ENCODE results near the gene GRK4. TPM values are rescaled to one million over a fixed set of nuclear protein-coding genes. Genes with fewer than 3 reads are reported as not detected.

GRK4 gene
- total RNA-seq, 1 experiment from 2014 or later, result 4.2 TPM

DNA sequence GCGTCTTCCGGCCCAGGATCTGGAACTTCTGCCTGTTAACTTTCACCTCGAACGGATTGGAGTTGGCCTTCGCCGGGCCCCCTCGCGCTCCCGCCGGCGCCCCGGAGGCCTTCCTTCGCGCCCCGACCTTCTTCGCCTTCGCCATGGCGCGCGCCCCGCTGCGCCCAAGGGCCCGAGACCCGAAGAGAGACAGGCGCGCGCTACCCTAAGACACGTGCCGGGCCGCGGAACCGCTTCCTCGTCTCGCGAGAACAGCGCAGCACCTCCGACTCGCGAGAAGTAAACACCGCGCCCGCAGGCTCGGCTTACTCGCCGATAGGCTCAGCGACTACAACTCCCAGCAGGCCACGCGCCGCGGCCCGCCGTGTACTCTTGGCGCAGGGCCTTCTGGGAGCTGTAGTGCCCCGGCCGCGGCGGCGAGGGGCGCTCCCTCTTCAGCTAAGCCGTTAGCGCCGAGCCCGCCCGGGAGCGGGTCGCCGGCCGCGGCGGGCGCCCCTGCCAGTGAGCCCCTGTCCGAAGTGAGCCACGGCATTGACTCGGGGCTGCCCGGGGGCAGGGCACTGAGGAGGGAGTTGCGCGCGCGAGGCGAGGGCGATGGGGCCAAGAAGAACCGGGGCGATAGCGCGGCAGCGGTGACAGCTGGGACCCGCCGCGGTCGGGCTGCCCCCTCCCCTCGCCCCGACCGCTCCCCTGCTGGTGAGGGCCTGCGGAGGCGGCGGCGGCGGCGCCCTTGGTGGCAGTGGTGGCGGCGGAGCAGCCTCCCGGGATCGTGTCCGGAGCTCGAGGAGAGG lies at the start of gene GRK4, which contains the start of gene NOP14 (continued):
- TF ChIP-seq, protein P1, sequence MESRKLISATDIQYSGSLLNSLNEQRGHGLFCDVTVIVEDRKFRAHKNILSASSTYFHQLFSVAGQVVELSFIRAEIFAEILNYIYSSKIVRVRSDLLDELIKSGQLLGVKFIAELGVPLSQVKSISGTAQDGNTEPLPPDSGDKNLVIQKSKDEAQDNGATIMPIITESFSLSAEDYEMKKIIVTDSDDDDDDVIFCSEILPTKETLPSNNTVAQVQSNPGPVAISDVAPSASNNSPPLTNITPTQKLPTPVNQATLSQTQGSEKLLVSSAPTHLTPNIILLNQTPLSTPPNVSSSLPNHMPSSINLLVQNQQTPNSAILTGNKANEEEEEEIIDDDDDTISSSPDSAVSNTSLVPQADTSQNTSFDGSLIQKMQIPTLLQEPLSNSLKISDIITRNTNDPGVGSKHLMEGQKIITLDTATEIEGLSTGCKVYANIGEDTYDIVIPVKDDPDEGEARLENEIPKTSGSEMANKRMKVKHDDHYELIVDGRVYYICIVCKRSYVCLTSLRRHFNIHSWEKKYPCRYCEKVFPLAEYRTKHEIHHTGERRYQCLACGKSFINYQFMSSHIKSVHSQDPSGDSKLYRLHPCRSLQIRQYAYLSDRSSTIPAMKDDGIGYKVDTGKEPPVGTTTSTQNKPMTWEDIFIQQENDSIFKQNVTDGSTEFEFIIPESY (IDR thresholded peaks at IDR 0.05; ENCODE audit: extremely low read depth, insufficient replicate concordance, low read length), result peak; percentile 100
- peak; percentile 72; the same call in 1 of the 2 replicates for TF ChIP-seq SP1 (IDR thresholded peaks at IDR 0.05; ENCODE audit: low read depth)
- TF ChIP-seq CEBPB (IDR thresholded peaks at IDR 0.05; ENCODE audit: low read depth), result no peak

DNA sequence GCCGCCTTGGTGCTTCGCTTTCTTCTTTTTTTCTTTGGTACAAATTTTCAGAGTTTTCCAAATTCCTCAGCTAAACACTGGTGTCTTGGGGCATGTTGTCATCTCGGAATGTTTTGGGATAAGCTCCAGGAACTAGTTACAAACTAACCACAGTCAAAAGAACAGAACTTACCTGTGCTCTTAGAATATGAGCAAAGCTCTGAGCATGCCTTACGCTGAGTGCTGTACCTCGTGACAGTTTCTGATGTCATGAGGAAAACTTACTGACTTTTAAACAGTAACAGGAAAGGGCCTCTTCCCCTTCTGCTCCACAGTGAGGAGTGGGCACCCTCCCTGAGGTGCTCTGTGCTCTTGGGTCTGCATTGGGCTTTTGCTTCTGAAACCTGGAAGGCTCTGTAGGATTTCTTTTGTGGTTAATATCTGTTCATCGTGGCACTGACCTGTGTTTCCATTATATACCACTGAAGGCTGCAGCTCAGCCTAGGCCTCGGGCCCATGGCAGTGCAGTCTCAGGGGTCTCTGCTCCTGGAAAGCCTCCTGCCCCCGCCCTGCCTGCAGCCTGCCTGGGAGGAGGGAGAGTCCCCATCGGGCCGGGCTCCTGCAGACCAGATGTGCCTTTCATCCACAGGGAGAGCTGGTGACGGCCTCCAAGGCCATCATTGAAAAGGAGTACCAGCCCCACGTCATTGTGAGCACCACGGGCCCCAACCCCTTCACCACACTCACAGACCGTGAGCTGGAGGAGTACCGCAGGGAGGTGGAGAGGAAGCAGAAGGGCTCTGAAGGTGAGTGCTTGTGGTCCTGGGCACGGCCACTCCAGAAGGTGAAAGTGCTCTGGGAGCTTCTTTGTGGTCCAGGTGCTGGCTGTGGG lies 48.9 kb upstream of the GRK4 start:
- intact Hi-C loops (cut with micrococcal nuclease), result no loop called here
- H3K4me2 ChIP-seq (ENCODE audit: low read length), result no peak overlapping the region
- RAD21 ChIA-PET (ENCODE audit: low non-redundant PET in 1 of 2, low total read pairs in 2 of 2, uncharacterized antibody in 2 of 2, unreplicated experiment in 2 of 2), result no interaction called here
- no peak overlapping the region for H3K27ac ChIP-seq (ENCODE audit: low read depth, low read length)
- no peaks in the 10 kb centered on the region for H3K9me2 ChIP-seq (ENCODE audit: insufficient read depth)
- no peaks in the 10 kb centered on the region for H3K9me3 ChIP-seq (ENCODE audit: control insufficient read depth in 1 of 2, insufficient read depth in 1 of 2, low read depth in 1 of 2, low read length in 2 of 2)
- no peaks in the 10 kb centered on the region for H3K4me1 ChIP-seq (ENCODE audit: control insufficient read depth in 1 of 2, insufficient read depth in 2 of 2, low read length in 2 of 2)
- CTCF ChIA-PET, result no interaction called here
- H3K9ac ChIP-seq (ENCODE audit: low read length), result no peak overlapping the region
- no peaks in the 10 kb centered on the region for H4K20me1 ChIP-seq (ENCODE audit: insufficient read depth)
- POLR2A ChIA-PET, result no interaction called here
- no peak for ATAC-seq
- no peaks in the 10 kb centered on the region for H3K79me2 ChIP-seq (ENCODE audit: insufficient read depth, low read length)
- DNase-seq (ENCODE audit: low read depth, low spot score), result no peak
- H3K27me3 ChIP-seq (ENCODE audit: insufficient read depth, low read length), result no peaks in the 10 kb centered on the region
- peaks cover 5 to 11% of the 10 kb centered on the region in 2 experiments; a peak in 3 of 4 replicates for H3K36me3 ChIP-seq (ENCODE audit: control insufficient read depth in 1 of 2, insufficient read depth in 2 of 2, low read length in 2 of 2)
- BruUV-seq (replicated peaks), result no TSS peak
- no peak overlapping the region for H3K4me3 ChIP-seq (replicated peaks in 1 of 2; ENCODE audit: low read depth in 1 of 2, low read length in 2 of 2)
- no peak overlapping the region for H2AFZ ChIP-seq (ENCODE audit: low read depth, low read length, poor library complexity, severe bottlenecking)
- TF ChIP-seq ELF1 (IDR thresholded peaks at IDR 0.05; ENCODE audit: borderline replicate concordance, low read depth) (no peak), EZH2phosphoT487 (IDR thresholded peaks at IDR 0.05; ENCODE audit: borderline replicate concordance) (no peak), TCF7L2 (IDR thresholded peaks at IDR 0.05; ENCODE audit: borderline replicate concordance, extremely low read depth, insufficient read depth, insufficient read length) (no peak), CEBPB (IDR thresholded peaks at IDR 0.05; ENCODE audit: low read depth) (no peak), CBX3 (IDR thresholded peaks at IDR 0.05; ENCODE audit: low read depth) (no peak), EGR1 (IDR thresholded peaks at IDR 0.05; ENCODE audit: low read depth) (no peak)
- TF ChIP-seq, protein P2, sequence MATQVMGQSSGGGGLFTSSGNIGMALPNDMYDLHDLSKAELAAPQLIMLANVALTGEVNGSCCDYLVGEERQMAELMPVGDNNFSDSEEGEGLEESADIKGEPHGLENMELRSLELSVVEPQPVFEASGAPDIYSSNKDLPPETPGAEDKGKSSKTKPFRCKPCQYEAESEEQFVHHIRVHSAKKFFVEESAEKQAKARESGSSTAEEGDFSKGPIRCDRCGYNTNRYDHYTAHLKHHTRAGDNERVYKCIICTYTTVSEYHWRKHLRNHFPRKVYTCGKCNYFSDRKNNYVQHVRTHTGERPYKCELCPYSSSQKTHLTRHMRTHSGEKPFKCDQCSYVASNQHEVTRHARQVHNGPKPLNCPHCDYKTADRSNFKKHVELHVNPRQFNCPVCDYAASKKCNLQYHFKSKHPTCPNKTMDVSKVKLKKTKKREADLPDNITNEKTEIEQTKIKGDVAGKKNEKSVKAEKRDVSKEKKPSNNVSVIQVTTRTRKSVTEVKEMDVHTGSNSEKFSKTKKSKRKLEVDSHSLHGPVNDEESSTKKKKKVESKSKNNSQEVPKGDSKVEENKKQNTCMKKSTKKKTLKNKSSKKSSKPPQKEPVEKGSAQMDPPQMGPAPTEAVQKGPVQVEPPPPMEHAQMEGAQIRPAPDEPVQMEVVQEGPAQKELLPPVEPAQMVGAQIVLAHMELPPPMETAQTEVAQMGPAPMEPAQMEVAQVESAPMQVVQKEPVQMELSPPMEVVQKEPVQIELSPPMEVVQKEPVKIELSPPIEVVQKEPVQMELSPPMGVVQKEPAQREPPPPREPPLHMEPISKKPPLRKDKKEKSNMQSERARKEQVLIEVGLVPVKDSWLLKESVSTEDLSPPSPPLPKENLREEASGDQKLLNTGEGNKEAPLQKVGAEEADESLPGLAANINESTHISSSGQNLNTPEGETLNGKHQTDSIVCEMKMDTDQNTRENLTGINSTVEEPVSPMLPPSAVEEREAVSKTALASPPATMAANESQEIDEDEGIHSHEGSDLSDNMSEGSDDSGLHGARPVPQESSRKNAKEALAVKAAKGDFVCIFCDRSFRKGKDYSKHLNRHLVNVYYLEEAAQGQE (IDR thresholded peaks at IDR 0.05; ENCODE audit: low read depth), result no peak
- TF ChIP-seq, protein P3, sequence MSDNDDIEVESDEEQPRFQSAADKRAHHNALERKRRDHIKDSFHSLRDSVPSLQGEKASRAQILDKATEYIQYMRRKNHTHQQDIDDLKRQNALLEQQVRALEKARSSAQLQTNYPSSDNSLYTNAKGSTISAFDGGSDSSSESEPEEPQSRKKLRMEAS (IDR thresholded peaks at IDR 0.05), result no peak
- TF ChIP-seq, protein P1 (IDR thresholded peaks at IDR 0.05; ENCODE audit: extremely low read depth, insufficient replicate concordance, low read length), result no peak
